CD14-positive monocyte (primary cell): Measurements from ENCODE around the gene SCG3. TPM values are rescaled to one million over a fixed set of nuclear protein-coding genes. Genes with fewer than 3 reads are reported as not detected.
"Not testable (repeated sequence)": the region's sequence is repeated elsewhere in the genome, so short reads cannot be mapped to it uniquely, and the experiment has no call there.

Experiments
- DNase-seq, 3 donors: peaks; one replicate each; pipeline ENCODE4 v3.0.0-alpha.2; 2011 to 2022
- H2AFZ ChIP-seq: 2 replicates; pipeline ENCODE4 v1.6.0; 2012; ENCODE audit warnings: mild to moderate bottlenecking, low read depth, low read length, inconsistent platforms; ENCODE audit not compliant: insufficient read depth, poor library complexity, severe bottlenecking
- H3K27ac ChIP-seq, 2 donors: 1 replicate in 1 of 2; 2 replicates in 1 of 2; pipeline ENCODE4 v1.5.1; 2012 to 2013; ENCODE audit warnings: low read length in 2 of 2, control low read depth in 1 of 2, inconsistent platforms in 1 of 2, low read depth in 1 of 2, mild to moderate bottlenecking in 1 of 2
- H3K27me3 ChIP-seq, 2 donors: one replicate each; pipeline versions ENCODE4 v1.6.0 to v1.6.1; 2011 to 2013; ENCODE audit warnings: low read length in 2 of 2; ENCODE audit not compliant: control insufficient read depth in 2 of 2, insufficient read depth in 2 of 2
- H3K36me3 ChIP-seq, 2 donors: replicated peaks in 1 of 2; 1 replicate in 1 of 2; 2 replicates in 1 of 2; pipeline versions ENCODE4 v1.5.1 to v1.6.1; 2012 to 2013; ENCODE audit warnings: low read length in 2 of 2, control low read depth in 1 of 2, inconsistent platforms in 1 of 2, mild to moderate bottlenecking in 1 of 2; ENCODE audit not compliant: insufficient read depth in 2 of 2, control insufficient read depth in 1 of 2
- H3K4me1 ChIP-seq, 2 donors: 1 replicate in 1 of 2; 2 replicates in 1 of 2; pipeline versions ENCODE4 v1.5.1 to v1.6.1; 2012 to 2013; ENCODE audit warnings: low read length in 2 of 2, control low read depth in 1 of 2, inconsistent platforms in 1 of 2, mild to moderate bottlenecking in 1 of 2, moderate library complexity in 1 of 2; ENCODE audit not compliant: insufficient read depth in 2 of 2, control insufficient read depth in 1 of 2
- H3K4me2 ChIP-seq: replicated peaks from 2 replicates; pipeline ENCODE3; 2012; ENCODE audit warnings: low read length, moderate library complexity, mild to moderate bottlenecking; ENCODE audit not compliant: poor library complexity, severe bottlenecking; ENCODE audit errors: extremely low read depth
- H3K4me3 ChIP-seq, 3 experiments: fragments of 200-600 bp in 1 of 3; sonication (generic) in 1 of 3; replicated peaks in 1 of 3; 1 replicate in 2 of 3; 2 replicates in 1 of 3; pipeline ENCODE4 v1.5.1; 2011 to 2013; ENCODE audit warnings: low read length in 3 of 3, mild to moderate bottlenecking in 3 of 3, control low read depth in 2 of 3, low read depth in 2 of 3, inconsistent platforms in 1 of 3, moderate library complexity in 1 of 3
- H3K79me2 ChIP-seq: 2 replicates; pipeline ENCODE4 v1.6.0; 2012; ENCODE audit warnings: mild to moderate bottlenecking, control low read depth, inconsistent platforms, low read length, moderate library complexity; ENCODE audit not compliant: insufficient read depth
- H3K9ac ChIP-seq: 2 replicates; pipeline ENCODE4 v1.6.0; 2017; ENCODE audit warnings: low read length, mild to moderate bottlenecking; ENCODE audit not compliant: insufficient read depth, poor library complexity, severe bottlenecking
- H3K9me3 ChIP-seq, 2 donors: replicated peaks in 1 of 2; 1 replicate in 1 of 2; 2 replicates in 1 of 2; pipeline versions ENCODE4 v1.5.1 to v1.6.1; 2012 to 2013; ENCODE audit warnings: low read length in 2 of 2, control low read depth in 1 of 2; ENCODE audit not compliant: control insufficient read depth in 1 of 2, insufficient read depth in 1 of 2
- H4K20me1 ChIP-seq: 2 replicates; pipeline ENCODE4 v1.6.0; 2012; ENCODE audit warnings: mild to moderate bottlenecking, low read length, control low read depth, moderate library complexity; ENCODE audit not compliant: insufficient read depth
- H3K27ac Mint-ChIP-seq, 7 donors: one replicate each; pipeline ENCODE4 v1.8.0; 2020; ENCODE audit warnings: mild to moderate bottlenecking in 7 of 7, mixed read lengths in 7 of 7, moderate library complexity in 6 of 7, inconsistent platforms in 2 of 7
- H3K27me3 Mint-ChIP-seq, 3 donors: one replicate each; pipeline ENCODE4 v1.8.0; 2021 to 2022; ENCODE audit warnings: low read depth in 3 of 3, mild to moderate bottlenecking in 3 of 3, mixed read lengths in 3 of 3, moderate library complexity in 3 of 3, inconsistent platforms in 1 of 3
- H3K36me3 Mint-ChIP-seq, 2 donors: one replicate each; pipeline ENCODE4 v1.8.0; 2020; ENCODE audit warnings: mixed read lengths in 2 of 2, inconsistent platforms in 1 of 2, mild to moderate bottlenecking in 1 of 2
- H3K4me1 Mint-ChIP-seq: one replicate; pipeline ENCODE4 v1.8.0; 2020; ENCODE audit warnings: mild to moderate bottlenecking, mixed read lengths
- H3K4me3 Mint-ChIP-seq, 2 donors: one replicate each; pipeline ENCODE4 v1.8.0; 2020; ENCODE audit warnings: mild to moderate bottlenecking in 2 of 2, mixed read lengths in 2 of 2, moderate library complexity in 1 of 2
- H3K9me3 Mint-ChIP-seq, 7 donors: one replicate each; pipeline ENCODE4 v1.8.0; 2020 to 2022; ENCODE audit warnings: mixed read lengths in 7 of 7, mild to moderate bottlenecking in 6 of 7, moderate library complexity in 6 of 7, inconsistent platforms in 2 of 7
- WGBS: methylation state at CpG from one replicate; pipeline ENCODE4 v1.1.5; 2013; ENCODE audit warnings: missing lambda C conversion rate; ENCODE audit not compliant: insufficient coverage; 5-methylcytosine and 5-hydroxymethylcytosine counted together
- intact Hi-C, 2 donors: fragments of 100-400 bp; cut with micrococcal nuclease; formaldehyde crosslinking; loops; one replicate each; pipeline versions ENCODE4 v1.15.0 to v1.15.1; 2023
- polyA plus RNA-seq, 3 donors: library from polyadenylated mRNA; depleted of rRNA in 1 of 3; unstranded in 2 of 3; stranded (reverse) in 1 of 3; fragments of 300-500 nt in 2 of 3; fragments of >200 nt in 1 of 3; fragmentation: Illumina TruSeq in 2 of 3; gene quantifications; 1 replicate in 2 of 3; 2 replicates in 1 of 3; pipeline ENCODE4 v1.2.3, GENCODE V29; 2012 to 2021
- TF ChIP-seq, protein P1 (sequence below): fragments of 200-600 bp; IDR thresholded peaks from one replicate; pipeline ENCODE4 v1.8.0; 2022; ENCODE audit warnings: antibody characterized with exemption, mild to moderate bottlenecking

The SCG3 gene
- polyA plus RNA-seq, 3 donors: not detected

DNA sequence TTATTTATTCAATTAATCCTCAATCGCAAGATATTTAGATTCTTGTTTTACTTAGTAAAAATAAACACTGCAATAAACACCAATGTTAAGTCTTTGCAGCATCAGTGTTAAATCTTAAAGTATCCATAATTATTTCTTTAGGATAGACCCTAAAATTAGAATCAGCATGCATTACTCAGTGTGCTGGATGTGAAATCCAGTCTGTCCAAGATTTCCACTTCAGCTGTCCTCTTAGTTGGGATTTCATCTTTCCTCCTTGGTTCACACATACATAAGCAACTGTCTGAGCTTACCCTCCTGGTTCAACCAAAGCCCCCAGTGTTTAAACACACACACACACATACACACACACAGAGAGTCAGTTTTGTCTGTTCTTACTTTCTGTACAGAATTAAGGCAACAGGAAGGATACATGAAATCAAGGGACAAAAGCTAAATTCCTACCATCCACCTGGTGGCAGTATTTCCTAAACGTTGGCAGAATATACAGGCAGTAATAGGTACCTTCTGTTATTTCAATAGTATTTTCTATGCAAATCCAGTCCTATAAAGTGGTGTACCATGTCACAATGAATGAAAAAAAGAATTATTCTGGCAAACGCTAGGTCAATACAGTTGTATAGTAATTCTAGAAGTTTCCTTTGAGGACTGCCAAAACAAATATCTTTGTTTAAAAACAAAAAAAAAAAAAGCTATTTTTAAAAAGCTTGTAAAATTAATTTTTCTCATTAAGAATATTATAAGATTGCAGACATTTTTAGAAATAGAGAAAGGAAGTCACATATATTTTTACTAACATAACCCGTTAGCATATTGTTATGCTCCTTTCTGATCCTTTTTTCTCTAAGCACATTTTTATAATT is 31.4 kb upstream of the SCG3 start:
- H3K27ac Mint-ChIP-seq: peak overlapping the region in 4 of 7 donors; percentile 2 to 83 (median 40)
- no peaks in the 10 kb centered on the region for H3K9me3 ChIP-seq
- WGBS: no CpG with 5 or more reads among the region's 4 CpGs

DNA sequence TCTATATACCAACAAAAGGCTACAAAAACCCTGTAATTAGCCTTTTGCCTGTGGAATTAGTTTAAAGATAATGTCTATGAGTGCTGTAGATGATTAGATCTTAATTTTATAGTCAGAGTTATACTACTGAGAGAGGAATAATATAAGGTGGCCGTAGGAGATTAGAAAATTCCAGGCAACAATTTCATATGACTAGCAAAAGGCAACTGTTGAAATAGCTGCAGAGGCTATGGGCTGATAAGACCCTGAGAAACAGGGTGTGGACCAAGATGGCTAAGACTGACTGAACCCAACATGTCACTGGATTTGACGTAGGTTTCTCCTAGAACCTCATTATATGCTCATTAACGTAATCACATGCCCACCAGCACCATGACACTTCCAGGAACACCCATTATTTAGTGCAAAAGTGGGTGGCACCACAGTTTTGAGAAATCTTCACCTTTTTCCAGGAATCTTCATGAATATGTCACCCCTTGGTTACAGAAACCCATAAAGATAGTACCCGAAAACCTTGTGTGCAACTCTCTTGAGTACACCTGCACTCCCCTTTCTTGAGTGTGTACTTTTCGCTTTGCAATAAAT is 29.1 kb upstream of the SCG3 start:
- H3K9ac ChIP-seq: no peak overlapping the region
- no peak overlapping the region for H3K27ac ChIP-seq
- no peaks in the 10 kb centered on the region for H3K9me3 ChIP-seq
- H3K4me3 ChIP-seq: no peak overlapping the region
- no peaks in the 10 kb centered on the region for H3K36me3 Mint-ChIP-seq
- no peaks in the 10 kb centered on the region for H3K79me2 ChIP-seq
- H3K27ac Mint-ChIP-seq: no peak overlapping the region
- intact Hi-C loops: no loop called here
- no peak overlapping the region for H2AFZ ChIP-seq
- no peak for DNase-seq
- 100% methylated on average over 1 of the region's 5 CpGs for WGBS
- peaks cover 0 to 5% (median 2%) of the 10 kb centered on the region in 3 donors for H3K27me3 Mint-ChIP-seq
- peaks cover 12% of the 10 kb centered on the region for H3K4me1 Mint-ChIP-seq
- no peaks in the 10 kb centered on the region for H3K27me3 ChIP-seq
- H3K4me1 ChIP-seq: peaks cover 9 to 11% of the 10 kb centered on the region in 2 donors
- H3K36me3 ChIP-seq: no peaks in the 10 kb centered on the region
- H3K4me3 Mint-ChIP-seq: no peak overlapping the region
- TF ChIP-seq, protein P1, sequence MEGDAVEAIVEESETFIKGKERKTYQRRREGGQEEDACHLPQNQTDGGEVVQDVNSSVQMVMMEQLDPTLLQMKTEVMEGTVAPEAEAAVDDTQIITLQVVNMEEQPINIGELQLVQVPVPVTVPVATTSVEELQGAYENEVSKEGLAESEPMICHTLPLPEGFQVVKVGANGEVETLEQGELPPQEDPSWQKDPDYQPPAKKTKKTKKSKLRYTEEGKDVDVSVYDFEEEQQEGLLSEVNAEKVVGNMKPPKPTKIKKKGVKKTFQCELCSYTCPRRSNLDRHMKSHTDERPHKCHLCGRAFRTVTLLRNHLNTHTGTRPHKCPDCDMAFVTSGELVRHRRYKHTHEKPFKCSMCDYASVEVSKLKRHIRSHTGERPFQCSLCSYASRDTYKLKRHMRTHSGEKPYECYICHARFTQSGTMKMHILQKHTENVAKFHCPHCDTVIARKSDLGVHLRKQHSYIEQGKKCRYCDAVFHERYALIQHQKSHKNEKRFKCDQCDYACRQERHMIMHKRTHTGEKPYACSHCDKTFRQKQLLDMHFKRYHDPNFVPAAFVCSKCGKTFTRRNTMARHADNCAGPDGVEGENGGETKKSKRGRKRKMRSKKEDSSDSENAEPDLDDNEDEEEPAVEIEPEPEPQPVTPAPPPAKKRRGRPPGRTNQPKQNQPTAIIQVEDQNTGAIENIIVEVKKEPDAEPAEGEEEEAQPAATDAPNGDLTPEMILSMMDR: no peak
- H4K20me1 ChIP-seq: no peaks in the 10 kb centered on the region
- no peak overlapping the region for H3K4me2 ChIP-seq
- H3K9me3 Mint-ChIP-seq: peaks cover 0 to 3% (median 0%) of the 10 kb centered on the region in 7 donors

More for the DNA sequence above, 31.4 kb upstream of the SCG3 start:
- Histone ChIP-seq H3K9ac (no peak overlapping the region), H3K27ac (no peak overlapping the region), H4K20me1 (no peaks in the 10 kb centered on the region), H2AFZ (no peak overlapping the region), H3K4me3 (no peak overlapping the region), H3K36me3 (no peaks in the 10 kb centered on the region), H3K4me1 (peaks cover 19 to 20% of the 10 kb centered on the region in 2 donors), H3K79me2 (no peaks in the 10 kb centered on the region), H3K27me3 (no peaks in the 10 kb centered on the region), H3K4me2 (no peak overlapping the region)
- H3K36me3 Mint-ChIP-seq: no peaks in the 10 kb centered on the region
- peaks cover 0 to 2% (median 0%) of the 10 kb centered on the region in 3 donors for H3K27me3 Mint-ChIP-seq
- TF ChIP-seq, protein P1: peak; percentile 80
- intact Hi-C loops: loop anchor here (2.0 kb wide), 2 partner anchors 125 to 127 kb away; no protein-coding TSS in a partner anchor
- H3K4me1 Mint-ChIP-seq: peaks cover 22% of the 10 kb centered on the region
- peaks cover 0 to 1% (median 0%) of the 10 kb centered on the region in 7 donors for H3K9me3 Mint-ChIP-seq
- DNase-seq: peak; percentile 65 to 82 (median 76)
- H3K4me3 Mint-ChIP-seq: no peak overlapping the region

DNA sequence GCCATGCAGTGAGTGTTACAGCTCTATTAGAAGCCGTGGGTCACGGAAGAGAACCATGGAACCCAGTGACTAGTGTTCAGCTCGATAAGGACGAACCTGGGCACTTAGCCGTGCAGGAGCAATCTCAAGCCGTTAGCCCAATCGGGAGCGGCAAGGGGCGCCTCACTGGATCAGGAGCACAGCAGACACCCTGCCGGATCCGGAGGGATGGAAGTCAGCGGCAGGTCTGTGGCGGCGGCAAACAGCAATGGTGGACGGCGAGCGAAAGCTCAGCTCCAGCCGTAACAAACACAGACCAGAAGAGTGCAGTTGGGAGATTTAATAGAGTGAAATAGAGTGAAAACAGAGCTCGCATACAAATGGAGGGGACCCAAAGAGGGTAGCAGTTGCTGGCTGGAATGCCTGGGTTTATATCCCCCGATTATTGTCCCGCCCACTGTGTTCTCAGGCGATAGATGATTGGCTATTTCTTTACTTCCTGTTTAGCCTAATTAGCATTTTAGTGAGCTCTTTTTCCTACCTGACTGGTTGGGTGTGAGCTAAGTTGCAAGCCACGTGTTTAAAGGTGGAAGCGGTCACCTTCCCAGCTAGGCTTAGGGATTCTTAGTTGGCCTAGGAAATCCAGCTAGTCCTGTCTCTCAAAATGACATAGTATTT is 25.8 kb upstream of the SCG3 start:
- H3K27me3 ChIP-seq, intact Hi-C loops, H3K4me3 ChIP-seq, H3K9ac ChIP-seq, H3K36me3 ChIP-seq, H3K27me3 Mint-ChIP-seq, H3K79me2 ChIP-seq, H3K27ac ChIP-seq, DNase-seq, H3K9me3 Mint-ChIP-seq, H3K4me2 ChIP-seq, H3K9me3 ChIP-seq, H3K36me3 Mint-ChIP-seq, H2AFZ ChIP-seq, H4K20me1 ChIP-seq, H3K4me3 Mint-ChIP-seq, H3K4me1 Mint-ChIP-seq, H3K27ac Mint-ChIP-seq: not testable (repeated sequence)
- peaks cover 6 to 10% of the 10 kb centered on the region in 2 donors for H3K4me1 ChIP-seq
- 99% methylated on average over 22 of the region's 24 CpGs for WGBS
